ENCODE measurements around the gene SLC2A11.

DNA sequence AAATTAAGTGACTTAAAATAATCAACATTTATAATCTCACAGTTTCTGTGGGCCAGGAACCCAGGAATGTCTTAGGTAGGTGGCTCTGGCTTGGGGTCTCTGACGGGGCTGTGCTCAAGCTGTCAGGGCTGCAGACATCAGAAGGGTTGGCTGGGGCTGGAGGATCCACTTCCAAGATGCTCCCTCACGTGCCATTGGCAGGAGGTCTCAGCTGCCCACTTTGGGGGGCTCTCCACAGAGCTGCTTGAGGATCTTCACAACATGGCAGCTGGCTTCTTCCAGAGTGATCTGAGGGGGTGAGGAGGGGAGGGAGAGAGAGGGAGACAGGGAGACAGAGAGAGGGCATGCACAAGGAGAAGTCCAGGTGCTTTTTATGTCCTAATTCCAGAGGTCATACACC, 18.1 kb downstream of the SLC2A11 start:
- no peak for TF ChIP-seq CTCF (IDR thresholded peaks at IDR 0.05)
- no peak for TF ChIP-seq POLR2A (IDR thresholded peaks at IDR 0.05)

Measured in thyroid gland (tissue), 4 donors.